Measurements from ENCODE around the gene GLCCI1.

DNA sequence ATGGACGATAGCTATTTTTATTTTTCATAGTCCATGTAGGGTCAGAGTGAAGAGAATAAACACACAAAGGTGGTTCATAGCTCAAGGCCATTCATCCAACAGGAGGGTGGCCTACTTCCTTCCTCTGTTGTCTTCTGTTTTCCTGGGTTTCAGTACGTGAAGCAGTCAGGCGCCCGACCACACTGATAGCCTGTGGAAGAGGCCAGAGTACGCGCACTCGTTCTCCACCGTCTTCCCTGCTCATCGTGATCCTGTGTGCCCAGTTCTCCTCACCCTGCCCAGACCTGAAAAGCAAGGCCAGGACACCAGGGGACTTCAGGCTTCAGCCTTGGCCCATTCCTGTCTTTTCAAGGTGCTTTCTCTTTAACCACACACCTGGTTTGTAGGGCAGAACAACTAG lies 134.7 kb downstream of the GLCCI1 start:
- TF ChIP-seq FOXA1 (IDR thresholded peaks at IDR 0.05) (no peak), SP1 (IDR thresholded peaks at IDR 0.05) (no peak), YY1 (IDR thresholded peaks at IDR 0.05) (no peak), CTCF (IDR thresholded peaks at IDR 0.05; ENCODE audit: low read depth, low read length, missing input control) (no peak), JUND (IDR thresholded peaks at IDR 0.05) (no peak), TAF1 (conservative IDR thresholded peaks at IDR 0.05) (no peak), REST (IDR thresholded peaks at IDR 0.05) (no peak), RAD21 (IDR thresholded peaks at IDR 0.05) (no peak)

Data from liver (tissue), 3 donors.